Activated T-cell treated with anti-CD3 and anti-CD28 coated beads, Interleukin-2, amount 50 U/mL, for 72 hours (primary cell): ENCODE data around the gene NFYA. TPM values are rescaled to one million over a fixed set of nuclear protein-coding genes. Genes with fewer than 3 reads are reported as not detected.

Source experiments
- ATAC-seq, 2 donors: fragments of 150-1000 bp; cut with Tn5 transposase; replicated peaks in 1 of 2; 2 replicates each; pipeline ENCODE4 v1.10.0; 2021; ENCODE audit warnings: moderate library complexity in 2 of 2, mild to moderate bottlenecking in 1 of 2
- DNase-seq, 2 donors: peaks; one replicate each; pipeline ENCODE4 v3.0.0; 2021 to 2022; ENCODE audit warnings: mixed read lengths in 1 of 2
- H3K27ac Mint-ChIP-seq: one replicate; pipeline ENCODE4 v1.8.0; 2022; ENCODE audit warnings: mild to moderate bottlenecking, moderate library complexity, mixed read lengths
- H3K27me3 Mint-ChIP-seq: one replicate; pipeline ENCODE4 v1.8.0; 2022; ENCODE audit warnings: low read depth, mixed read lengths
- H3K36me3 Mint-ChIP-seq, 2 donors: one replicate each; pipeline ENCODE4 v1.8.0; 2022; ENCODE audit warnings: mixed read lengths in 2 of 2, mild to moderate bottlenecking in 1 of 2; ENCODE audit not compliant: insufficient read depth in 2 of 2
- H3K4me1 Mint-ChIP-seq: one replicate; pipeline ENCODE4 v1.8.0; 2022; ENCODE audit warnings: low read depth, mixed read lengths
- H3K4me3 Mint-ChIP-seq, 2 donors: one replicate each; pipeline ENCODE4 v1.8.0; 2022; ENCODE audit warnings: mild to moderate bottlenecking in 2 of 2, mixed read lengths in 2 of 2, moderate library complexity in 2 of 2
- H3K9me3 Mint-ChIP-seq, 2 donors: one replicate each; pipeline ENCODE4 v1.8.0; 2022; ENCODE audit warnings: mixed read lengths in 2 of 2
- total RNA-seq, 2 donors: library from RNA; stranded (reverse); gene quantifications; one replicate each; pipeline ENCODE4 v1.2.3, GENCODE V29; 2022

Gene NFYA
- total RNA-seq, 2 donors from 2014 or later: 32.4 to 34.4 TPM

GRCh38 chr6:41050536-41050935, 22.2 kb upstream of the NFYA start:
- Mint-ChIP-seq H3K4me1 (peaks cover 17% of the 10 kb centered on the region), H3K27ac (no peak overlapping the region), H3K9me3 (no peaks in the 10 kb centered on the region), H3K36me3 (peaks cover 3 to 4% of the 10 kb centered on the region in 2 donors), H3K4me3 (no peak overlapping the region), H3K27me3 (no peaks in the 10 kb centered on the region)
- ATAC-seq (no peak), DNase-seq (no peak)

- peak overlapping the region; percentile 0 for H3K27ac Mint-ChIP-seq
- peaks cover 17% of the 10 kb centered on the region for H3K4me1 Mint-ChIP-seq
- DNase-seq (no peak), ATAC-seq (no peak)
- H3K27me3 Mint-ChIP-seq: no peaks in the 10 kb centered on the region
- H3K4me3 Mint-ChIP-seq: no peak overlapping the region
- peaks cover 3 to 4% of the 10 kb centered on the region in 2 donors for H3K36me3 Mint-ChIP-seq
- H3K9me3 Mint-ChIP-seq: no peaks in the 10 kb centered on the region
Measured at GRCh38 chr6:41051873-41052272, 20.9 kb upstream of the NFYA start.

DNA sequence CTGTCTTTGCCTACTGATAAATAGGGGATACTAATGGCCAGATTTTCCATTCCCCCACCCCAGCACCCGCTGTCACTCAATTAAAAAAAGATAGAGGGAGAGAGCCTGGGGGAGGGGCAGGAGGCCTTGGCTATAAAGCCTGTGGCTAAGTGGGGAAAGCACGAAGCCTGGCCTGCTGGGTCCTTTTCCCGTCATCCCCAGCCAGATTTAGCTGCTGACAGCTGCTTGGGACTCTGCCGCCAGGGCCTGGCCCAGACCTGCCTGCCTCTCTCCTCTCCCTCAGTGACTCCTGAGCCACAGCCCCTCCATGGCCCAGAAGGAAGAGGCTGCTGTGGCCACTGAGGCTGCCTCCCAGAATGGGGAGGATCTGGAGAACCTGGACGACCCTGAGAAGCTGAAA, 19.7 kb upstream of the NFYA start, which contains the start of gene APOBEC2:
APOBEC2 (plus strand) TSS at position 162 of the 400 bp plus-strand sequence; CDS start at position 308, 146 bp downstream.
- ATAC-seq (no peak), DNase-seq (no peak)
- H3K4me3 Mint-ChIP-seq: no peak within 1 kb of the TSS
- peaks cover 17% of the 10 kb centered on the region for H3K4me1 Mint-ChIP-seq
- H3K36me3 Mint-ChIP-seq: peaks cover 3 to 4% of the 10 kb centered on the region in 2 donors
- no peaks in the 10 kb centered on the region for H3K9me3 Mint-ChIP-seq
- peak within 1 kb of the TSS; percentile 31 for H3K27ac Mint-ChIP-seq
- no peaks in the 10 kb centered on the region for H3K27me3 Mint-ChIP-seq

GRCh38 chr6:41054511-41054910, 18.3 kb upstream of the NFYA start:
- H3K4me3 Mint-ChIP-seq: no peak overlapping the region
- DNase-seq (no peak), ATAC-seq (no peak)
- no peak overlapping the region for H3K27ac Mint-ChIP-seq
- H3K27me3 Mint-ChIP-seq: no peaks in the 10 kb centered on the region
- peaks cover 17% of the 10 kb centered on the region for H3K4me1 Mint-ChIP-seq
- no peaks in the 10 kb centered on the region for H3K9me3 Mint-ChIP-seq
- peaks cover 3 to 4% of the 10 kb centered on the region in 2 donors for H3K36me3 Mint-ChIP-seq

GRCh38 chr6:41055149-41055548, 17.6 kb upstream of the NFYA start:
- DNase-seq (no peak), ATAC-seq (no peak)
- H3K4me3 Mint-ChIP-seq: no peak overlapping the region
- peaks cover 4 to 5% of the 10 kb centered on the region in 2 donors for H3K36me3 Mint-ChIP-seq
- peaks cover 17% of the 10 kb centered on the region for H3K4me1 Mint-ChIP-seq
- no peak overlapping the region for H3K27ac Mint-ChIP-seq
- H3K9me3 Mint-ChIP-seq: no peaks in the 10 kb centered on the region
- no peaks in the 10 kb centered on the region for H3K27me3 Mint-ChIP-seq

DNA sequence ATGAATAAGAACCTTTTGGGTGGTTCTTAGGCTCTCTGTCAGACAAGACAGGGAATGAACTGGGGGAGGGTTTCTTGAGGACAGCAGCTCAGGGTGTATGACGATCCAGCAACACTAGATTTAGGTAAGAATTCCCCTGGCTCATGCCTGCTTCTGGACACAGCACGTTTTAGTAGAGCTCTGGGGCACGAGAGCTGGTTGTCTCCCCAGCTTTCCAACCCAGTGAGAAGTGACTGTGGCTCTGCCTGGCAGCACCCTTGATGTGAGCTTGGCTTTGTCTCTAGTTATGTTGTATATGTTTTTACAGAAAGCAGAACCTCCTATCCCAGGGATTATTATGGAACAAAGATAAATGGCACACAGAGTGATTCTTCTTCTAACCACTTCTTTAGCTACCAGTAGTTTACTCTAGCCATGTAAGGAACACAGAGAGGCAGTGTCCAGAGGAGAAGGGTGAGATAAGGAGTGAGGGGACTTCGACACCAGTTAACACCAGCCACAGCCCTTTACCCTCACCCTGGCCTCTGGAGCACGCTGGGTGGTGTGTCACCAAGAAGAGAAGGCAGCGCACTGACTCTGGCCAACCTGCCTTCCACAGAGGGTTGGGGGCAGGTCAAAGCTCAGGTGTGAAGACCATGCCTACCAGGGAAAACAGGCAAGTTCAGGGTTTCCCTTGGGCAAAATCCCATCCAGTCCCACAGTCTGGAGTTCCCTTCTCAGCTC, 15.8 kb upstream of the NFYA start:
- H3K4me1 Mint-ChIP-seq: peaks cover 14% of the 10 kb centered on the region
- peaks cover 2 to 4% of the 10 kb centered on the region in 2 donors for H3K36me3 Mint-ChIP-seq
- no peaks in the 10 kb centered on the region for H3K9me3 Mint-ChIP-seq

GRCh38 chr6:41058783-41059181, 14.0 kb upstream of the NFYA start:
- no peak overlapping the region for H3K4me3 Mint-ChIP-seq
- ATAC-seq (no peak), DNase-seq (no peak)
- H3K36me3 Mint-ChIP-seq: peaks cover 2 to 7% of the 10 kb centered on the region in 2 donors
- H3K27ac Mint-ChIP-seq: no peak overlapping the region
- H3K27me3 Mint-ChIP-seq: no peaks in the 10 kb centered on the region
- H3K4me1 Mint-ChIP-seq: no peaks in the 10 kb centered on the region
- H3K9me3 Mint-ChIP-seq: no peaks in the 10 kb centered on the region

More for the DNA sequence above, 15.8 kb upstream of the NFYA start:
- Mint-ChIP-seq H3K27me3 (no peaks in the 10 kb centered on the region), H3K4me3 (no peak overlapping the region), H3K27ac (no peak overlapping the region)
- ATAC-seq (no peak), DNase-seq (no peak)

DNA sequence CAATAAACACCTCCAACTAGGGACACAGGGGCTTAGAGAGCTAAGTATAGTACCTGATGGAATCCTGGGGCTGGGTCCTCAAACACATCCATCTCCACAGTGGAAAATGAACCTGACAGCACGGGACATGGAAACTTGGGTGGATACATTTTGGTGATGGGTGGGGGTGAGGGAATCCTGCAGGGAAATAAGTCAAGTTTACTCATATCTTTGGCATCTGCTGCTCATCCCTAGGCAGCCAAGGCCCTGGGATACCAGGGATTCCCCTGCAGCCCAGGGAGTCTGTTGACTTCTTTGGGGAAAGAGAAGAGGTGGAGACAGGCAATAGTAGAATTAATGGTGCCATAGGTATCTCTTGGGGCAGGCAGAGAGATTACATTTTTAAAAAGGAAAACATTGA, 13.2 kb upstream of the NFYA start:
- Mint-ChIP-seq H3K9me3 (no peaks in the 10 kb centered on the region), H3K4me1 (no peaks in the 10 kb centered on the region), H3K27me3 (no peaks in the 10 kb centered on the region), H3K36me3 (peaks cover 2 to 9% of the 10 kb centered on the region in 2 donors), H3K4me3 (no peak overlapping the region), H3K27ac (no peak overlapping the region)
- DNase-seq (no peak), ATAC-seq (no peak)

GRCh38 chr6:41061196-41061726, 11.5 kb upstream of the NFYA start:
- ATAC-seq: no peak
- Mint-ChIP-seq H3K9me3 (no peaks in the 10 kb centered on the region), H3K36me3 (peaks cover 2 to 15% of the 10 kb centered on the region in 2 donors), H3K4me3 (no peak overlapping the region), H3K27me3 (no peaks in the 10 kb centered on the region), H3K27ac (no peak overlapping the region), H3K4me1 (no peaks in the 10 kb centered on the region)
- DNase-seq: no peak

DNA sequence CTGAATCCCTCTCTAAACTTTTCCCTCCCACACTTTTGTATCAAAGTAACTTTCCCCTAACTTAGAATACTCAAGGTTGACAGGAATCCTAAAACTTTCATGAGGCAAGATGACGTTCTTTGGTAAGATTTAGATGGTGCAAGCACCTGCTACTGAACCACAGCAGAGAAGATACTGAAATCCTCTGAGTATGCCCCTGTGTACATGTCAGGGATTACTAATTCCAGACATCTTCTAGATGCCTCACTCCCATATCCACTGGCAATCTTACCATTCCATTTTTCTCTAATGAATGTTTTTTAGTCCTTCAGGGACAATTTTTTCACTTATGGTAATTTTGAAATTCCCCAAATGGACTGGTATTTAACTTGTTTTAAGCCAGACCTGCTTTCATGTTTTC, 10.7 kb upstream of the NFYA start:
- ATAC-seq: no peak
- Mint-ChIP-seq H3K27me3 (no peaks in the 10 kb centered on the region), H3K4me3 (no peak overlapping the region), H3K36me3 (peaks cover 5 to 20% of the 10 kb centered on the region in 2 donors), H3K4me1 (peaks cover 6% of the 10 kb centered on the region), H3K27ac (no peak overlapping the region), H3K9me3 (no peaks in the 10 kb centered on the region)
- DNase-seq: no peak

GRCh38 chr6:41063884-41064285, 8.9 kb upstream of the NFYA start:
- Mint-ChIP-seq H3K9me3 (no peaks in the 10 kb centered on the region), H3K27ac (no peak overlapping the region), H3K36me3 (peaks cover 10 to 29% of the 10 kb centered on the region in 2 donors), H3K4me3 (no peak overlapping the region), H3K4me1 (peaks cover 8% of the 10 kb centered on the region), H3K27me3 (no peaks in the 10 kb centered on the region)
- ATAC-seq (no peak), DNase-seq (no peak)

DNA sequence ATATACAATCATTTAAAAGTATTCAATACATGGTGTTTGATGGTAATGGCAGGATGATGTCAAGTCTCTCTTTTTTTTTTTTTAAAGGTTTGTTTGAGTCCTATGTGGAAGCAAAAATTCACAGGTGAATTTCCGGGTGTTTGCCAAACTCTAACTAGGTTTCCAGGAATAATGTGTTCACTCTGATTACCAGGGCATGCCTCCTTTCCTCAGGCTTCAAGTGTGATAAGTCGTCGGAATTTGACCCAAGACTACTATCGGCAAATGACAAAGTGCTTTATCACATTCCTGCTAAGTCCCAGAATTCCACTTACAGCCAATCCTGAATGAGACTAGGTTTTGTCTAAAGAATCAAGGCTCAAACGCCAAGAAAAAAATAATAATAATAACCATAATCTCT, 7.9 kb upstream of the NFYA start:
- H3K4me3 Mint-ChIP-seq: no peak overlapping the region
- H3K36me3 Mint-ChIP-seq: peaks cover 10 to 29% of the 10 kb centered on the region in 2 donors
- no peak for DNase-seq
- peaks cover 8% of the 10 kb centered on the region for H3K4me1 Mint-ChIP-seq
- no peak overlapping the region for H3K27ac Mint-ChIP-seq
- no peaks in the 10 kb centered on the region for H3K9me3 Mint-ChIP-seq
- ATAC-seq: no peak
- no peaks in the 10 kb centered on the region for H3K27me3 Mint-ChIP-seq

DNA sequence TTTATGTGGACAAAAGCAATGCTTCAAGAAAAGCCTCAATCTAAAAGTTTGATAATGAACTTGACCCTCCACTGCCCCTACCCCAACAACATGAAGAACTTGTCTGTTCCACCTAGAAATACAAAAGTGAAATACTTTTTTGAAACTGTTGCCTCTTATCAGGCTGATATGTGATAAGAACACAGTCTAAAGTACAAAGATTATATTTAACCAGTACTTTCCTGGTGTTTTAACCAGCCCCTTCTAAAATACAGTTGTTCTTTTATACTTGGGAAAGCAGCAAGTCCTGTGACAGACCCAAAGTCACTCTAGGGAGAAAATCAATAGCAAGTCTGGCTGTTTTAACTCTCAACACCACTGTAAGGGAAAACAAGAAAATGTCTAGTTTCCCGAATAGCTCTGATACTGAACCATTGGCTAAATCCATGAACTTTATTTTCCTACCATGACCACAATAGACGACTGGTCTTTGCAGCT, 7.2 kb upstream of the NFYA start:
- H3K27me3 Mint-ChIP-seq: no peaks in the 10 kb centered on the region
- H3K4me1 Mint-ChIP-seq: peaks cover 10% of the 10 kb centered on the region
- ATAC-seq (no peak), DNase-seq (no peak)
- H3K9me3 Mint-ChIP-seq: no peaks in the 10 kb centered on the region
- no peak overlapping the region for H3K4me3 Mint-ChIP-seq
- H3K27ac Mint-ChIP-seq: no peak overlapping the region
- peaks cover 10 to 26% of the 10 kb centered on the region in 2 donors for H3K36me3 Mint-ChIP-seq
